G401 (cell line): ENCODE results near the gene KRTAP20-4. TPM values are rescaled to one million over a fixed set of nuclear protein-coding genes. Genes with fewer than 3 reads are reported as not detected.
A peak's percentile ranks its signal among the peaks of the same experiment; 100 is the strongest.

Source experiments
- DNase-seq: peaks from one replicate; pipeline ENCODE4 v3.0.0-alpha.2; 2015; ENCODE audit warnings: low spot score
- in situ Hi-C: cut with HindIII; loops from 2 replicates; pipeline ENCODE4 v1.10.0; 2016; ENCODE audit warnings: low sequenced_read_pairs, mixed read lengths
- total RNA-seq: library from RNA; depleted of rRNA; stranded (reverse); fragments of >200 nt; shearing (Covaris generic); gene quantifications from 2 replicates; pipeline ENCODE4 v1.2.3, GENCODE V29; 2014; rRNA removed

The KRTAP20-4 gene
- not detected in 2 replicates for total RNA-seq

DNA sequence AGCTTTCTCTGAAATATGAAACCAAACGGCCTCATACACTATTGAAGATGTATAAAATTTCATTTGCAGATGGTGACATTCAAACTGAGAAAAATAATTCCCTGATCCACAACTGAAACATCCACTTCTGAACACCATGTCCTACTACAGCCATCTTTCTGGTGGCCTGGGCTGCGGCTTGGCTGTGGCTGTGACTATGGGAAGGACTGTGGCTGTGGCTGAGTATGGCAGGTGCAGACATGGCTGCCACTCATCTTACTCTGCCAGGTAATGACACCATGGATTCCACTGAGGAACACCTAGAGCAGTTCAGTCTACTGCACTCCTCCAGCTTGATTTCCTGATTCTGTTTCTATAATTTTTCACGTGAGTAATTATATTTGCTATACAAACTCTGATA, at the start of gene KRTAP20-4:
TSS of gene KRTAP20-4 (plus strand) at position 106 of the 400 bp plus-strand sequence.
- DNase-seq = no peak
- in situ Hi-C loops = no loop called here

DNA sequence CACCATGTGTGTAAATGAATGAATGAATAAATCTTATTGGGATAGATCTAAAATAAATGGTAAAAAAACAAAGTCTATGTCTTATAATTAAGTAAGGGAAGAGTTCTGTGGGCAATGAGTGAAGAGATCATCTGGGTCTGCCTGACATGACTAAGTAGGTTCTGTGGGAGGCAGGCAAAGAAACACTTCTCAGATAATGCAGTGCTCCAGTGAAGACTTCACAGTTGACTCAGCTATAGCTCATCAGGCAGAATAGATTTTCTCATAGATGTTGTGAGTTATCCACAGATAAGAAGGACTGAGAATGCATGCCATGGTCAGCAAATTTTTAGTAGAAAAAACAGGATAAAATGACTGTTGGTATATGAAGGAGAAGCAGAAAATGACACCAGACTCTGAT, 42.7 kb upstream of the KRTAP20-4 start:
- in situ Hi-C loops = no loop called here
- DNase-seq = no peak

DNA sequence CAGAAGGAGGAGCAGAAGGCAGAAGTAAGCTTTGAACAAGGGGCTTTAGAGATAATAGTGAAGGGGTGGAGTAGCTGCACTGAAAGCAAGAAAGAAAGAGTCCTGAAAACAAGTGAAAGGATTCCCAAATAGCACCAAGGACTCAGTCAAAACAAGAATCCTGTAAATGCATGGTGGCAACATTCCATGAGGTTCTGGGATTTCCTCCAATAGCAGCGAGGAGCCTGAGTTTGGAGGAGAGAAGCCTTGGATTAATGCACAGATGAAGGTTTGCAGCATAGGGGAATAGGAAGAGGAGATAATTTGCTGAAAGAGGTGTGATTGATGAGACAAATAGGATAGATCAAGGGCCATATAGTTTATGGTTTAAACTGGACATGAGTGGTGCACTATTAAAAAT, 41.1 kb upstream of the KRTAP20-4 start:
- in situ Hi-C loops = no loop called here
- DNase-seq = peak; percentile 90

GRCh38 chr21:30580132-30580531, 40.3 kb upstream of the KRTAP20-4 start:
- DNase-seq = peak; percentile 93
- in situ Hi-C loops = no loop called here

DNA sequence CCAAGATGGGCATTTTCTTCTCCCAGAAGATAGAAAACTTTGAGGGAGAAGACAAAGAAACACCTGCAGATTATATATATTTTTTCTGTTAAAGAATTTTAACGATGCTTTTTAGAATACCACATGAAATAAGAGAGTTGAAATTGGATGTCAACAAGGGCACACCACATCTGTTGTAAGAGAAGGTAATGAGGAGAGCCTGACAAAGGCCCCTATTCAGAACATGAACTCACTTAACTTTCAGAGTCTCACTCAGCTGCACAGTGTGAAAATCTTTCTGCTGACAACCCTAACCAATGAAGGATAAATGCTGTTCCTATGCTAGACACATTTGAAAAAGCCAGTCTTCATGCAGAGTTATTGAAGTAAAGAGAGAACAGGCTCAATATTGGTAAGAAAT, 37.6 kb upstream of the KRTAP20-4 start:
- in situ Hi-C loops = no loop called here
- no peak for DNase-seq

- in situ Hi-C loops = no loop called here
Measured at GRCh38 chr21:30590297-30590696, 30.1 kb upstream of the KRTAP20-4 start, which contains the start of gene KRTAP22-2. KRTAP22-2 (minus strand) TSS chr21:30590397.

GRCh38 chr21:30592140-30592539, 28.3 kb upstream of the KRTAP20-4 start, which contains the start of gene KRTAP6-3:
KRTAP6-3 (plus strand) TSS chr21:30592440; CDS start chr21:30592446, 6 bp downstream.
- in situ Hi-C loops = no loop called here
- no peak for DNase-seq

More at GRCh38 chr21:30590297-30590696, 30.1 kb upstream of the KRTAP20-4 start, which contains the start of gene KRTAP22-2:
- no peak for DNase-seq

GRCh38 chr21:30598802-30599201, 21.6 kb upstream of the KRTAP20-4 start, which contains the start of gene KRTAP6-2:
KRTAP6-2 (minus strand) TSS chr21:30598902; CDS start chr21:30598874, 28 bp downstream.
- in situ Hi-C loops = no loop called here
- no peak for DNase-seq

DNA sequence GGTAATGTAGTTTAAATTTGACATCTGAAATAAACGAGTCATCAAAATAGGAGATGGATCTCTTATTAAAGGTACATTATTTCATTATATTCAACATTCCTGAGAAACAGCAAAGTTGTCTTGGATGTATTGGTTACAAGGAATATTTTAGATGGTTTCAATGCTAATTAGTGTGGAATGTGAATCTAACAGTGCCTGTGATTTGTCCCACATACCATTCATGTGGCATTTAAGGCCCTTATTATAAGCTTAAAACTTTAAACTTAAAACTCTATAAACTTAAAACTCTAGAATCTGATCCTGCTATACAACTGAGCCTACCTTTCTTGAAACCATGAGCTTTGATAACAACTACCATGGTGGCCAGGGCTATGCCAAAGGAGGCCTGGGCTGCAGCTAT, 19.6 kb upstream of the KRTAP20-4 start, which contains the start of gene KRTAP22-1:
TSS of gene KRTAP22-1 (plus strand) at position 301 of the 400 bp plus-strand sequence.
- in situ Hi-C loops = no loop called here

DNA sequence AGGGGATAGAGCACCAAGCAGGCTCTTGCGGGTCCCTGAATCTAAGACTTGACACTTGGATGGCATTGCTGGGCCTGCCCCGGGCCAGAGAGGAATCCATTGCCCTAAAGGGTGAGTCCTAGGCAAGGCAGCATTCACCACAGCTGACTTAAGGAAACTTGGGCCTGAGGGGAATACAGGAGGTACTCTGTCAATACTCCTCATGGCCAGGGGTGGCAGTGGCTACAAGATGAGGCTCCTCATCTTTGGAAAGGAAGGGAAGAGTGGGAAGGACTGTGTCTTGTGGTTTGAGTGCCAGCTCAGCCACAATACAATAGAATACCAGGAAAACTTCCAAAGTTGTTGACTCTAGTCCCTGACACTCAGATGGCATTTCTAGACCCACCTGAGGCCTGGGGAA, 14.5 kb upstream of the KRTAP20-4 start:
- in situ Hi-C loops = no loop called here
- DNase-seq = no peak

More for the DNA sequence above, 19.6 kb upstream of the KRTAP20-4 start, which contains the start of gene KRTAP22-1:
- no peak for DNase-seq

DNA sequence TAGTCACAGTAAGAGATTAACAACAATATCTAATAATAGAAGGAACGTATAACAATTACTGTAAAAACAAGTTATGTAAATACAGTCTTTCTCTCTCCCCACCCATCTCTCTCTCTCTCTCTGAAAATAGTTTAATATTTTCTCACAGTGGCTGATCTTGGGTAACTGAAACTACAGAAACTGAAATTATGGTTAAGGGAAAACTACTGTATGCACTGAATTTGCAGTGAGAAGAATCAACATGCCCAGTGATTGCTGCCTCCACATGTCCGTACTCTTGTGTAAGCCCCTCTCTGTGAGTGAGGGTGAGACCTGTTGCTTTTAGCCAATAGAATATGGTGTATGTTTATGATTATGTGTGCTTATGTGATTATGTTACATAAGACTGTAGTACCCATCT, 8.3 kb upstream of the KRTAP20-4 start:
- no peak for DNase-seq
- in situ Hi-C loops = no loop called here

DNA sequence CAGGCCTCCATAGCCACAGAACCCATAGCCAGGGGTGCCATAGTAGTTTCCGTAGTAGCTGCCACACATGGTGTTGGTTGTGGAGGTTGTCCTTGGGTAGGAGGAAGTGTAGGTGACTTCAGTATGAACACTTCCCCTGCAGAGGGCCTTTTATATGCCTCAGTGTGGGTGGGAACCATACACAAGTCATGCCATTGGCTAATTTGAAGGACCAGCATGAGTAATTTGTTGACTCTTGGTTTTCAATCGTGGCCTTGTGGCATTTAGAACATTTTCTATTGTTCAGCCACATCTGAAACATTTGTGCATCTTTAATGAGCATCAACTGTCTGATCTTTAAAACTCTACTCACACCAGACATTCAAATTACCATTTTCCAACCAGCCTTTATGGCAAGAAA, 6.6 kb upstream of the KRTAP20-4 start, which contains the start of gene KRTAP6-1:
TSS of gene KRTAP6-1 (minus strand) at position 95 of the 400 bp plus-strand sequence. CDS start at position 69, 26 bp downstream.
- in situ Hi-C loops = no loop called here
- DNase-seq = no peak

DNA sequence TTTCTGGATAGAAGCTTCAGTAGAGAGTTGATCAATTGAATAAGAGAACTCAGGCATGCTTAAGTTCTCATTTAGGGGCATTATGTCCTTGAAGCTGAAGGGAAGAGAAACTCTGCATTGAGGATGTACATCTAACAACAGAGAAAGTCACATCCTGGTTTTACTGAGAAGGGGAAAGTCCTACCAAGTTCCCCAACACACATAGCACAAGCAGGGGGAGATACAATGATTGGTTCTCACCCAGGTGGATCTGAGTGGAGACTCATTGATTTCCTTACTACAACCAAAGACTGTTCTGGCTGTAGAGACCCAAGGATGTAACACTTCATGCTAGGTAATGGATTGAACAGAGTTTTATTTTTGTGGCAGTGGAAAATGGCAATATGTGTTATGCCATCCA, 5.2 kb upstream of the KRTAP20-4 start:
- no peak for DNase-seq
- in situ Hi-C loops = no loop called here

GRCh38 chr21:30616125-30616524, 4.3 kb upstream of the KRTAP20-4 start, which contains the start of gene KRTAP20-1:
KRTAP20-1 (plus strand) TSS chr21:30616425; CDS start chr21:30616455, 30 bp downstream.
- DNase-seq = no peak
- in situ Hi-C loops = no loop called here

DNA sequence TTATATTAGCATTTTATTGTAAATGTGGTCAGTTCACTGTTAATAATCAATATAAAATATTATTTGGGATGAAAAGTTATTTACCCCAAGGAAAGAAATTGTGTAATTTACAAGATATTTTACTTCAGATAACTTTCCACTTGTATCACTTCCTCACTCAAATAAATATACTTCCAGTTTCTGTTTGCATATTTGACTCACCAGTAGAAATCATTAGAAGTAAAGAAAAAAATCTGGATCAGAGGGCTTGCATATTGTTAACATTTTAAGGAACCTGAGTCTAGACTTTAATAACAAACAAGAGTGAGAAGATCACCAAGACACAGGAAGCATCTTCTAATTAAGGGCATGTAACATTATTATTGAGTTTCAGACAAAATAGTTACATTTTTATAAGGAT, 347 bp upstream of the KRTAP20-4 start:
- DNase-seq = no peak
- in situ Hi-C loops = no loop called here

DNA sequence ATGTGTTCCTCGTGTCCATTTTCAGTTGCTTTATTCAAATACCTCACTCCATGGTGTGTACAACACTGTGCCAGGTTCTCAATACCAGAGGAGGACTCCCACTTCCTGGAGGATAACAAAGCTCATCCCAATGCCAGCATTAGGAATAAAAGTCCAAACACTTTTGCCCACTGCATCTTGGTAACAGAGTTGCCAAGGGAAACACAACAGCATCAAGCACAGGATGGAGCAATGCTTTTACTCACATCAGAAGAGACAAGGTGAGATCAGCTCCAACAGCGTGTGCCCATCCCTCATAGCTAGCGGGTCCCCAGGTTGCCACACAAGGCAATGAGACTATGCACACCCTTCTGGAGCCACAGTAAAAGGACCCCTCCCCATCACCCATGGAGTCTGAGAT, 2.9 kb downstream of the KRTAP20-4 start:
- no peak for DNase-seq
- in situ Hi-C loops = no loop called here

DNA sequence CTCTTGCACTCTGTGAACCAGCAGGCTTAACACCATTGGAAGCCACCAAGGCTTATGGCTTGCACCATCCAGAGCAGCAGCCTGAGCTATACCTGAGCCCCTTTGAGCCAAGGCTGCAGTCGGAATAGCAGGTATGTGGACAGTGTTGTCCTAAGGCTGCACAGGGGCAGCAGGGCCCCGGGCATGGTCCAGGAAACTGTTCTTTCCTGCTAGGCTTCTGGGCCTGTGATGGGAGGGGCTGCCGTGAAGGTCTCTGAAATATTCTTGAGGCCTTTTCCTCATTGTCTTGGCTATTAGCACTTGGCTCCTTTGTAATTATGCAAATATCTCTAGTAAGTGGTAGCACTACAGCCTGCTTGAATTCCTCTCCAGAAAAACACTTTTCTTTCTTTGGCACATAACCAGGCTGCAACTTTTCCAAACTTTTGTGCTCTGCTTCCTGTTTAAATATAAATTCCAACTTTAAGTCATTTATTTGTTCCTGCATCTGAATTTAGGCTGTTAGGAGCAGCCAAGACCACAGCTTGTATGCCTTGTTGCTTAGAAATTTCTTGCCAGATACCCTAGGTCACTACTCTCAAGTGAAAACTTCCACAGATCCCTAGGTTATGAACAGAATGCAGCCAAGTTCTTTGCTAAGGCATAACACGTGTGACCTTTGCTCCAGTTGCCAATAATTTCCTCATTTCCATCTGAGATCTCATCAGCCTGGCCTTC, 5.2 kb downstream of the KRTAP20-4 start:
- no peak for DNase-seq
- in situ Hi-C loops = no loop called here

- DNase-seq = no peak
- in situ Hi-C loops = no loop called here
Measured at GRCh38 chr21:30628109-30628508, 7.7 kb downstream of the KRTAP20-4 start.

DNA sequence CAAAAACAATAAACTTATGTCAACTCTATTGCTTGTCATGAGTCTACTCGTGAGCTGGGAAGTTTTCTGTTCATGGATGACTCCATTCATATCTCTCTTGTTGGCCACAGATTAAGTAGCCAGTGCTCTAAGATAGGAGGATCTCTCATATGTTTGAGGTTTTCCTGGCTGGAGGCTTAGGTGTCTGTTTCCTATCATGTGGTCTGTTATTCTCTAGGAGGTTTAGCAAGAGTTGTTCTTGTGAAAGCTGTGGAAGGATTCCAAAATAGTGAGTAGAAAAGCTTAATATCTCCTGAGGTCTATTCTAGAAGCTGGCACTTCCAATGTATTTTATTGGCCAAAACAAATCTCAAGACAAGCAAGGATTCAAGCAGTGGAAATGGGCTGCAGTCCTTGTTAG, 8.8 kb downstream of the KRTAP20-4 start:
- DNase-seq = no peak
- in situ Hi-C loops = no loop called here

GRCh38 chr21:30634906-30635305, 14.5 kb downstream of the KRTAP20-4 start, which contains the start of gene KRTAP20-2:
KRTAP20-2 (plus strand) TSS chr21:30635206; CDS start chr21:30635264, 58 bp downstream.
- in situ Hi-C loops = no loop called here
- no peak for DNase-seq
